Suppressor macrophage treated with lipopolysaccharide for 4 hours (primary cell): Measurements from ENCODE around the gene CLEC4E.
"Not testable (repeated sequence)": the region's sequence is repeated elsewhere in the genome, so short reads cannot be mapped to it uniquely, and the experiment has no call there.

ENCODE experiments used
- DNase-seq: peaks from one replicate; pipeline ENCODE4 v3.0.0-alpha.2; 2020

CLEC4E gene

GRCh38 chr12:8532045-8532444 lies 8.7 kb downstream of the CLEC4E start:
- DNase-seq: no peak

- no peak for DNase-seq
These were observed 13.2 kb downstream of the CLEC4E start for GRCh38 chr12:8527250-8528130.

- DNase-seq: peak; percentile 59
These were observed 21.5 kb downstream of the CLEC4E start for GRCh38 chr12:8519171-8519570.

- peak; percentile 43 for DNase-seq
These were observed 22.7 kb downstream of the CLEC4E start for GRCh38 chr12:8517971-8518370.

GRCh38 chr12:8513256-8513655 lies 27.4 kb downstream of the CLEC4E start, which contains the start of gene CLEC4D:
Gene CLEC4D (plus strand): TSS chr12:8513503. CDS start chr12:8513733, 230 bp downstream.
- peak; percentile 71 for DNase-seq

- no peak for DNase-seq
These were observed 31.5 kb downstream of the CLEC4E start for GRCh38 chr12:8508910-8509841.

GRCh38 chr12:8508223-8508622 lies 32.5 kb downstream of the CLEC4E start:
- no peak for DNase-seq

- no peak for DNase-seq
These were observed 33.1 kb downstream of the CLEC4E start for GRCh38 chr12:8507596-8507995.

GRCh38 chr12:8504351-8504750 lies 36.4 kb downstream of the CLEC4E start:
- DNase-seq: no peak

GRCh38 chr12:8501720-8502119 lies 39.0 kb downstream of the CLEC4E start:
- no peak for DNase-seq

- no peak for DNase-seq
These were observed 41.1 kb downstream of the CLEC4E start for GRCh38 chr12:8499616-8500015.

GRCh38 chr12:8496074-8496473 lies 44.6 kb downstream of the CLEC4E start:
- not testable (repeated sequence) for DNase-seq

GRCh38 chr12:8495671-8496070 lies 45.0 kb downstream of the CLEC4E start:
- DNase-seq: not testable (repeated sequence)

GRCh38 chr12:8493084-8493483 lies 47.6 kb downstream of the CLEC4E start:
- peak; percentile 95 for DNase-seq

- peak; percentile 50 for DNase-seq
These were observed 48.8 kb downstream of the CLEC4E start for GRCh38 chr12:8491646-8492530.
